Muscle of leg (tissue), 11 donors: ENCODE data around the gene KCTD16. TPM values are rescaled to one million over a fixed set of nuclear protein-coding genes. Genes with fewer than 3 reads are reported as not detected.

Experiments
- DNase-seq: peaks from one replicate; pipeline ENCODE4 v3.0.0; 2013
- H3K27ac ChIP-seq: one replicate; pipeline ENCODE4 v1.5.1; 2013; ENCODE audit warnings: mild to moderate bottlenecking, low read length, control low read depth
- H3K27me3 ChIP-seq: one replicate; pipeline ENCODE4 v1.6.1; 2013; ENCODE audit warnings: low read length; ENCODE audit not compliant: control insufficient read depth, insufficient read depth
- H3K36me3 ChIP-seq: one replicate; pipeline ENCODE4 v1.6.1; 2013; ENCODE audit warnings: low read length; ENCODE audit not compliant: control insufficient read depth, insufficient read depth
- H3K4me1 ChIP-seq: one replicate; pipeline ENCODE4 v1.6.1; 2013; ENCODE audit warnings: low read length; ENCODE audit not compliant: control insufficient read depth, insufficient read depth
- H3K4me3 ChIP-seq: one replicate; pipeline ENCODE4 v1.5.1; 2013; ENCODE audit warnings: low read length, control low read depth
- H3K9me3 ChIP-seq: replicated peaks from 2 replicates; pipeline ENCODE4 v1.6.1; 2013; ENCODE audit warnings: low read depth, low read length; ENCODE audit not compliant: control insufficient read depth
- WGBS: methylation state at CpG from one replicate; pipeline ENCODE4 v1.1.5; 2013; ENCODE audit warnings: missing lambda C conversion rate; ENCODE audit not compliant: insufficient coverage; 5-methylcytosine and 5-hydroxymethylcytosine counted together
- polyA plus RNA-seq, 8 donors: library from polyadenylated mRNA; unstranded; fragments of 120-200 nt; gene quantifications; one replicate each; pipeline versions ENCODE4 v1.2.1 to v1.2.3, GENCODE V29; 2013; ENCODE audit warnings: inconsistent platforms in 1 of 8, low replicate concordance in 1 of 8; ENCODE audit not compliant: insufficient read length in 8 of 8, insufficient read depth in 1 of 8
- total RNA-seq: library from RNA; stranded (reverse); fragments of 120-200 nt; gene quantifications from one replicate; pipeline ENCODE4 v1.2.4, GENCODE V29; 2013

The KCTD16 gene
- total and polyA plus RNA-seq, 9 donors = 0.04 to 0.16 (median 0.08) TPM

DNA sequence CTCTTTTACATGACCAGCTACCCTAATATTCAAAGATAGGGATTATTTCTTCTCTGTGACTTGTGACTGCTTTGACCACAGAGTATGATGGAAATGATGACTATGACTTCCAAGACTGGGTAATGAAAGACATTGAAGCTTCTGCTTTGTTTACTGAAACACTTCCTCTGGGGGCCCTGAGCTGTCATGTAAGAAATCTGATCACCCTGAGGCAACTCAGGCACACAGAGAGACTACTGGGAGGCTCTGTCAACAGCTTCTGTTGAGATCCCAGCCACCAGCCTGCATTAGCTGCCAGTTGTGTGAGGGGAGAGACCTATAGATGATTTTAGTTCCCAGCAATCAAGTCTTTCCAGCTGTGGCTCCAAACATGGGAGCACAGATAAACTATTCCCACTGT is 76.5 kb downstream of the KCTD16 start:
- no peak overlapping the region for H3K27ac ChIP-seq
- H3K4me1 ChIP-seq = no peaks in the 10 kb centered on the region
- H3K9me3 ChIP-seq = no peaks in the 10 kb centered on the region
- no peaks in the 10 kb centered on the region for H3K36me3 ChIP-seq
- no peak for DNase-seq
- no peaks in the 10 kb centered on the region for H3K27me3 ChIP-seq
- no peak overlapping the region for H3K4me3 ChIP-seq

GRCh38 chr5:144248015-144248414 is 77.3 kb downstream of the KCTD16 start:
- no peak for DNase-seq
- WGBS = 71% methylated on average over 2 of the region's 2 CpGs
- no peaks in the 10 kb centered on the region for H3K9me3 ChIP-seq
- H3K27me3 ChIP-seq = no peaks in the 10 kb centered on the region
- no peaks in the 10 kb centered on the region for H3K36me3 ChIP-seq
- no peak overlapping the region for H3K4me3 ChIP-seq
- H3K27ac ChIP-seq = no peak overlapping the region
- H3K4me1 ChIP-seq = no peaks in the 10 kb centered on the region

GRCh38 chr5:144249755-144250464 is 79.2 kb downstream of the KCTD16 start:
- H3K9me3 ChIP-seq = no peaks in the 10 kb centered on the region
- H3K4me3 ChIP-seq = no peak overlapping the region
- H3K27me3 ChIP-seq = no peaks in the 10 kb centered on the region
- no peaks in the 10 kb centered on the region for H3K4me1 ChIP-seq
- no CpG with 5 or more reads among the region's 2 CpGs for WGBS
- no peak for DNase-seq
- H3K27ac ChIP-seq = no peak overlapping the region
- H3K36me3 ChIP-seq = no peaks in the 10 kb centered on the region

DNA sequence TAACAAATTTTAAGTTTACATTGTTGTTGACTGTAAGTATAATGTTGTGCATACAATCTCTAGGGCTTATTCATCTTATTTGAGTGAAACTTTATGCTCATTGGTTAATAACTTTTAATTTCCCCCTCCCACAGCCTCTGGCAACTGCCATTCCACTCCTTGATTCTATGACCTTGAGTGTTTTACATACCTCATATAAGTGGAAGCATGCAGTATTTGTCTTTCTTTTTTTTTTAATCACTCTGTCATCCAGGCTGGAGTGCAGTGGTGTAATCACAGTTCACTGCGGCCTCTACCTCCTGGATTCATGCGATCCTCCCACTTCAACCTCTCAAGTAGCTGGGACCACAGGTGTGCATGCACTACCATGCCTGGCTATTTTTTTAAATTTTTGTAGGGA is 83.9 kb downstream of the KCTD16 start:
- H3K4me3 ChIP-seq = no peak overlapping the region
- no peaks in the 10 kb centered on the region for H3K27me3 ChIP-seq
- no peak for DNase-seq
- H3K9me3 ChIP-seq = no peaks in the 10 kb centered on the region
- H3K36me3 ChIP-seq = no peaks in the 10 kb centered on the region
- H3K4me1 ChIP-seq = no peaks in the 10 kb centered on the region
- WGBS = no CpG with 5 or more reads among the region's 2 CpGs
- no peak overlapping the region for H3K27ac ChIP-seq

DNA sequence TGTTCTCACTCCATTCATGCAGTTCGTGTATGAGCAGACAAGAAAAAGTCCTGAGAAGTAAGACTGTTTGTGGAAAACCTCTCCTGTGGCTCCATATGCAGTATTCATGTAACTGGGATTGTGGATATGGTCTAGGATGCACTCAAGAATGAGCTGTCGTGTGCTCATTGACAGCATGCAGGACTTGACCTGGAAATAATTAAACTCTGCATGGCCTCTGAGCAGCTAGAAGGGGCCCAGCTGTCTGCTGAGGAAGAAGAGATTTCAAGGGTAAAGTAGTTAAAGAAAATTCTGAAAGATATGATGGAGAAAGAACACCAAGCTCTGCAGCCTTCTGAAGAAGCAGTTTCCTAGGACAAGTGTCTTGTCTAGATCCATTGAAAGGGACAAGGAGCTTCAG is 89.4 kb downstream of the KCTD16 start:
- no peak overlapping the region for H3K4me3 ChIP-seq
- no peaks in the 10 kb centered on the region for H3K9me3 ChIP-seq
- H3K4me1 ChIP-seq = no peaks in the 10 kb centered on the region
- no peak for DNase-seq
- 50% methylated on average over 1 of the region's 2 CpGs for WGBS
- no peak overlapping the region for H3K27ac ChIP-seq
- H3K27me3 ChIP-seq = no peaks in the 10 kb centered on the region
- H3K36me3 ChIP-seq = no peaks in the 10 kb centered on the region

DNA sequence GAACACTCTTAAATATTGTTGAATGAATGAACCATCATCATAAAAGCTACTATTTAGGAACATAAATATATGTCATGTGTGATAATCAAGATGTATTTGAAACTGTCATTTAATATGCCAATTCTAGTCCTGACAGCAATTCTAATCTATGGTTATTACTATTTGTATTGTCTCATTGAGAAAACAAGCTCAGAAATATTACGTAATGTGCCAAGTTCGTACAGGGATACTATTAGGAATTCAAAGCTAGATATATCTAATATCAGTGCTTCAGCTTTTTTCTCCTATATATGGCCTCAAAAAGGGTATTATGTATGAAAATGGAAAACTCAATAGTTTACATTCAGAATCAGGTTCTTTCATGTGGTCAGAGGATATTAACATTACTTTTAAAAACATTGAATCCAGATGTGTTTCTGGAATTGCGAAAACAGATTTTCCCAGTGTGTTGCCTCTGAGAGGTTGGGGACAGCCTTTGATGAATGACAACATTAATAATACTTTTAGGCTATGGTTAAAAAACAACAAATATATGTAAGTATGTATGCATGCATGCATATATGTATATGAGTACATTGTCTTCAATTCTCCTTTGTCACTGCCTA is 95.1 kb downstream of the KCTD16 start:
- Histone ChIP-seq H3K4me1 (no peaks in the 10 kb centered on the region), H3K9me3 (no peaks in the 10 kb centered on the region), H3K27me3 (no peaks in the 10 kb centered on the region), H3K27ac (no peak overlapping the region), H3K36me3 (no peaks in the 10 kb centered on the region), H3K4me3 (no peak overlapping the region)
- no peak for DNase-seq
- no CpG with 5 or more reads among the region's 3 CpGs for WGBS

DNA sequence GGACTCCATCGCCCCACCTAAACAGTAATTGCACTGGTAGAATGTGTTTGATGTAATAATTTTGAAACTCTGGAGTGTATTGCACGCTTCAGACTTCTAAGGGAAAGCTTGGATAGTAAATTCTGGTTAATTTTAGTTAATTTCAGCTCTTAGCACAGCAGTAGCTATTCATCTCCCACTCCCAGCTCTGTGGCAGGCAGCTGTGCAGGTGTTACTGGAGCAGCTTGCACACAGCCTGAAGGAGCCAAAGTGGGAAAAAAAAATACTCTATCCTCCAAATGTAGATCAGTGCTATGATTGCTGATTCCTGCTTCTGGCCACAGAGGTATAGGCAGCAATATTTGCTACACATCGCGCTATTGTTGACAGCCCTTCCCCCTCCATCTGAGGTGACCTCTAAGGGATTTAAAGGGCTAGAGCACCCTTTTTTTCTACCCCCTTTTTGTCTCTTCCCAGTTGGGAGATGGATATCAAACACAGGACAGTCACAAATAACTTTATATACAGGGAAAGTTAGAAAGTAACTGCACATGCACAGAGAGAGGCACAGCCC is 97.4 kb downstream of the KCTD16 start:
- H3K9me3 ChIP-seq = no peaks in the 10 kb centered on the region
- 64% methylated on average over 2 of the region's 4 CpGs for WGBS

GRCh38 chr5:144273232-144274027 is 102.8 kb downstream of the KCTD16 start:
- no peak overlapping the region for H3K4me3 ChIP-seq
- no peak for DNase-seq
- H3K36me3 ChIP-seq = no peaks in the 10 kb centered on the region
- no peaks in the 10 kb centered on the region for H3K9me3 ChIP-seq
- no CpG with 5 or more reads among the region's 2 CpGs for WGBS
- H3K4me1 ChIP-seq = no peaks in the 10 kb centered on the region
- H3K27me3 ChIP-seq = no peaks in the 10 kb centered on the region
- H3K27ac ChIP-seq = no peak overlapping the region

More for the DNA sequence above, 97.4 kb downstream of the KCTD16 start:
- no peak for DNase-seq
- H3K4me3 ChIP-seq = no peak overlapping the region
- H3K4me1 ChIP-seq = no peaks in the 10 kb centered on the region
- no peak overlapping the region for H3K27ac ChIP-seq
- no peaks in the 10 kb centered on the region for H3K36me3 ChIP-seq
- H3K27me3 ChIP-seq = no peaks in the 10 kb centered on the region

DNA sequence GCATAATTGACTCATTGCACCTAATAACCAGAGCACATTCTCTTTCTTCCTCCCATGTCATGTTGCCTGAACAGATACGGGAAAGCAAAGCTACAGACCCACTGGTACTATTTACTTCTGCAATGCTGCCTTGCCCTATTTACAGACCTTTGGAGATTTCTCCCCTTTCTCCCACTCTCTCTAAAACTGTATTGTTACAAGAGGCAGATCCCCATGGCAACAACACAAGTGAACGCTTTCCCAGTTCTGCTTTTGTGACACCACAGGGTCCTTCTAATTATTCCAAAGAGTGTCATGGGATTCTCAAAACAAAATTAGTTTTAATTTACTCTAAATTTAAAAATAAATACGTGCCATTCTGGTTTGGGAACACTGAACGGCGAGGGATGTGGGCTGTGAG is 104.7 kb downstream of the KCTD16 start:
- Histone ChIP-seq H3K9me3 (no peaks in the 10 kb centered on the region), H3K36me3 (no peaks in the 10 kb centered on the region), H3K4me3 (no peak overlapping the region), H3K4me1 (no peaks in the 10 kb centered on the region), H3K27ac (no peak overlapping the region), H3K27me3 (no peaks in the 10 kb centered on the region)
- DNase-seq = peak; percentile 3
- WGBS = 64% methylated on average over 4 of the region's 5 CpGs
